Activated gamma-delta T cell (primary cell): ENCODE measurements around the gene ZNF772.
A peak's percentile ranks its signal among the peaks of the same experiment; 100 is the strongest.
"Not testable (repeated sequence)": the region's sequence is repeated elsewhere in the genome, so short reads cannot be mapped to it uniquely, and the experiment has no call there.

ENCODE experiments used
- DNase-seq: peaks from one replicate; lab custom pipeline; 2025; lab: John Stamatoyannopoulos, UW
- total RNA-seq, 2 donors: gene quantifications; one replicate each; lab custom pipeline; 2026; lab: John Stamatoyannopoulos, UW

ZNF772 gene
- total RNA-seq, result 15.1 to 15.4 reads per million in 2 donors

DNA sequence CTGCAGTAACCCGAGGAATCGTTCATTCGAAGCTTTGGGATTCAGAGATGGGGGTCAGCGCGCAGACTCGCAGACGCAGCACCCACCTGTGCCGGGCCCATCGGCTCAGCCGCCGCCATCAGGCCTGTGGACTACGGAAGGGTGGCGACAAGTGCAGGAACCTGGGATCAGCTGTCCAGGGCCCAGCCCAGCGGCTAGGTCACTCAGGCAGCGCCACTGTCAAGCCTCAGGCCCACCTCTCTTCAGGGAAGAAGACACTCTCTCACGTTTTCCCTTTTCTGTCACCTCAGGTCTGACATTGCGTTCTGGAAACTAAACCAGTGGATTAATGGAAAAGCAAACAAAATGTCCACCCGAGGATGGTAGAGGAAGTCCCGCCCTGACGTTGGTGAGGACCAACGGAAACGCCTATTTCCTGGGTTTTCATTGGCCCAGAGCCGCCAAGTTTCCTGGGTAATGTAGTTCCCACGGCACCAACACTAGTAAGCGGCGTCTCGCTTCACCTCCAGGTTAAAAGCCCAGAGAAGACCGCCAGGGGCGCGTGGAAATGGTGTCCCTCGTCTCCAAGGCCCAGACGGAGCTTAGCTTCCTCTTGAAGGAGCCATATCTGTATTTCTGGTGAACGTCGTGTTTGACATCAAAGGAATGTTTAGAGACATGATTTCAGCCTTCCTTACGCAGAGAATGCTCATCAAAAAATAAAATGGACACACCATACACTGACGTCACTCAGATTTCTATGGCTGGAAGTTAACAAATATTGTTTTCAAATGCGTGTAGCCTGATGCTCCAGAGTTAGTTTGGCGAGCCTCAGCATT is at the start of gene ZNF772:
ZNF772 (minus strand) TSS at position 376 of the 818 bp plus-strand sequence; CDS start at position 119, 257 bp downstream.
- DNase-seq, result peak; percentile 11

DNA sequence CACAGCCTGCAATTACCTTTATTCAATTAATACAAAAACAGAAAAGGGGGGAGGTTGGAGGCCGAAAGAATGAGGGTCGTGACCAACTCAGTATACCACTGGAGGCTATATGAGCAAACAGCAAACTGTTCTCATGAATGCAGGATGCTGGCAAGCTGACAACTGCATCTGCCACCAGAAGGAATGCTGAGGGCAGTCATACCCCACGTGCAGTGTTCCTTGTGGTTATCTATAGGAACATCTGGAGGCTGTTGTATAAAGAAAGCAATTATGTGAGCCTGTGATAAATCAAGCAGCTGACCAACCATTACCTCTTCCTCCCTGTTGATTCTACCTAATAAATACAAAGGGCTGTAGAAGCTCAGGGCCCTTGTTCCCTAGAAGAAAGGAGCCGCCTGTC is 40.7 kb upstream of the ZNF772 start:
- DNase-seq, result not testable (repeated sequence)

DNA sequence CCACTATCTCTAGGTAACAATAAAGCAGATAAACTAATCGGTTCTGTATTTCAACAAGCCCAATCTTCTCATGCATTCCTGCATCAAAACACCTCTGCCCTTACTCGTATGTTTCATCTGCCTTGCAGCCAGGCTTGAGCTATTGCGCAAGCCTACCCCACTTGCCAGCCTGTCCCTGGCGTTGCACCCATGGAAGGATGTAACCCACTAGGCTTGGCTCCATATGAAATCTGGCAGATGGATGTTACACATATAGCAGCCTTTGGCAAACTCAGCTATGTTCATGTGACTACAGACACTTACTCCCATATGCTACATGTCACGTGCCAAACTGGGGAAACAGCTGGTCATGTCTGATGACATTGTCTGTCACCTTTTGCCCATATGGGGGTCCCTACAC is 37.9 kb upstream of the ZNF772 start:
- DNase-seq, result no peak

DNA sequence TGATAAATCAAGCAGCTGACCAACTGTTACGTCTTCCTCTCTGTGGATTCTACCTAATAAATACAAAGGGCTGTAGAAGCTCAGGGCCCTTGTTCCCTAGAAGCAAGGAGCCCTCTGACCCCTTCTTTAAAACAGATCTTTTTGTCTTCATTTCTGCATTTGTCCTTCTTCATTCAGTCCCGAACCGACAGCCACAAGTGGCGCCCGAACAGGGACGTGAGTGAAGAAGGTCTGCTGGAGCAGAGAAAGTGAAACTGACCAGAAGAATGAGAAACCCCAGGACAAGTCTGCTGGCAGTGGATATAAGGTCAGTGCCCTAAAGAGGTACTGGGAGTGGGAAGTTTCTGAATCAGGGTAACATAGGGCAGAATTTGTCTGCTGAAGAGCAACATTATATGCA is 35.5 kb upstream of the ZNF772 start:
- DNase-seq, result no peak

DNA sequence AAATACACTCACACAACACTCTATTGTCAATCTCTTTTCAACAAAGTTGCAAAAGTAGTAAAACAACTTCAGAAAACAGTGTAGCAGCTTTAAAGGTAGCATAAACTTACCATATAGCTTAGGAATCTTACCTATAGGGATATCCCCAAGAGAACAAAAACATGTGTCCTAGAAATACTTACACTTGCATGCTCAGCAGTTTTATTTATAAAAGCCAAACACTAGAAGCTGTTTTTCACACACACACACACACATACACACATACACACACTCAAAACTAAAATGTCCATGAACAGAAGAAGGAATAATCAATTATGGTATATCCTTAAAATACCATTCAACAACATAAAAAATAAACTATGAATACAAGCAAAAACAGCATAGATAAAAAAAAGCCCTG is 34.1 kb upstream of the ZNF772 start:
- no peak for DNase-seq

DNA sequence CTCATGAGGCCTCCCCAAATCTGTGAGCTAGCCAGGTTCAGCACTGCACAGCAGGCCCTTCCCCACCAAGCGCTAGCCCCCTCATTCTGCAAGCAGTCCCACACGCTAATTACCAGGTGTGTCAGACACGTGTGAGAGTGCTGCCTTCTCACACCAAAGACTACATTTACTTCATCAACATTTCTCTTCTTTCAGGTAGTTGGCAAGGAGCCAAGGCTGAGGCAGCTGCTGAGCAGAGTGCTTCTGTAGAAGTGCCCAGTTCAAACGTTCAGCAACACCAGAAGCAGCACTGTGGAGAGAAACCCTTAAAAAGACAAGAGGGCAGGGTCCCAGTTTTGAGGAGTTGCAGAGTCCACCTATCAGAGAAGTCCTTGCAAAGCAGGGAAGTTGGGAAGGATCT is 28.8 kb upstream of the ZNF772 start:
- DNase-seq, result no peak

DNA sequence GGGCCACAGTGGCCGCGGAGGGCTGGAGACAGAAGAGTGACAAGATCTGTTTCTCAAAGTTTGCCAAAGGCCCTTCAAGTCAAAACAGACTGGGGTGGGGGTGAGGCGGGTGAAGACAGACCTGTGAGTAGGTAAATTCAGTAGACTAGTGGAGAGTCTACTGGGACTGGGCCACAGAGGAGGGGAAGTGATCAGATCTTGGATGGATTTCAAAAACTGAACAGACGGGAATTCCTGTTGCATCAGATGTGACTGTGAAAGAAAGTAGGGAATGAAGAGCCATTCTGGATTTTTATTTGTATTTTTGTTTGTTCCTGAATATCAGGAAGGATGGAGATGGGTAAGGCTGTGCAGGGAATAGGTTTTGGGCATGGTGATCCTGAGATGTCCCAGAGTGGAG is 23.0 kb upstream of the ZNF772 start:
- not testable (repeated sequence) for DNase-seq

DNA sequence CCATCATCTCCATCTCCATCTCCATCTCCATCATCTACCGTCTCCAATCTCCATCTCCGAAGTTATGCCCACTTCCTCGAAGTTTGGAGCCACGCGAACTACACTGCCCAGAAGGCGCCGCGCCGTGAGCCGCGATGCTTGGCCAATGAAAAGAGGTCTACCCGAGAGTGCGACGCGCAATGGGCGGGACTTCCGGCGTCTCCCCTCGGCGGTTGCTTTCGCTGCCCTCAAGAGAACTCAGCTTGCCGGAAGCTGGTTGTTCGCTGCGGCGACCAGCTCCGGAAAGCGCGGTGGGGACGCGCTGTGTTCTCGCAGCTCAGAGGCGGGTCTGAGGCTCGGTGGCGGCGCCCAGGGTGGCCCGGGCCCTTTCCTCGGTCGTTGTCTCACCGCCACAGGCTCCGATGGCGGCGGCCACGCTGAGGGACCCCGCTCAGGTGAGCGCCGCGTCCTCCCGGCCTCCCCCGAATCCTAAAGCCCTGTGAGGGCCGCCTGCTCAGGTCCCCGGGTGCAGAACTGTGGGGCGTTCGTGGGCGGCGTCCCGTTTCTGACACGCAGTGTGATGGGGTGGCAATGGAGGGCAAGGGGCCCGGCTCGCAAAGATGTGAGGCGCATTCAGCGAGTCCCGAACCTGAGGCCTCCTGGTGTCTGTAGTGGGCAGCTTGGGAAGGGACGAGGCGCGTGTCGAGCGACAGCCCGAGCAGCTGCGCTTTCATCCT is 22.5 kb upstream of the ZNF772 start, which contains the start of gene ZNF773:
ZNF773 (plus strand) TSS at position 259 of the 716 bp plus-strand sequence; CDS start at position 402, 143 bp downstream.
- DNase-seq, result peak; percentile 88

DNA sequence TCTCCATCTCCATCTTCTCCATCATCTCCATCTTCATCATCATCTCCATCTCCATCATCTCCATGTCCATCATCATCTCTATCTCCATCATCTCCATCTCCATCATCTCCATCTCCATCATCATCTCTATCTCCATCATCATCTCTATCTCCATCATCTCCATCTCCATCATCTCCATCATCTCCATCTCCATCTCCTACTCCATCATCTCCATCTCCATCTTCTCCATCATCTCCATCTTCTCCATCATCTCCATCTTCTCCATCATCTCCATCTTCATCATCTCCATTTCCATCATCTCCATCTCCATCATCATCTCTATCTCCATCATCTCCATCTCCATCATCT is 21.9 kb upstream of the ZNF772 start:
- DNase-seq, result not testable (repeated sequence)

DNA sequence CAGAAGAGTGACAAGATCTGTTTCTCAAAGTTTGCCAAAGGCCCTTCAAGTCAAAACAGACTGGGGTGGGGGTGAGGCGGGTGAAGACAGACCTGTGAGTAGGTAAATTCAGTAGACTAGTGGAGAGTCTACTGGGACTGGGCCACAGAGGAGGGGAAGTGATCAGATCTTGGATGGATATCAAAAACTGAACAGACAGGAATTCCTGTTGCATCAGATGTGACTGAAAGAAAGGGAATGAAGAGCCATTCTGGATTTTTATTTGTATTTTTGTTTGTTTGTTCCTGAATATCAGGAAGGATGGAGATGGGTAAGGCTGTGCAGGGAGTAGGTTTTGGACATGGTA is 10.9 kb upstream of the ZNF772 start:
- not testable (repeated sequence) for DNase-seq

DNA sequence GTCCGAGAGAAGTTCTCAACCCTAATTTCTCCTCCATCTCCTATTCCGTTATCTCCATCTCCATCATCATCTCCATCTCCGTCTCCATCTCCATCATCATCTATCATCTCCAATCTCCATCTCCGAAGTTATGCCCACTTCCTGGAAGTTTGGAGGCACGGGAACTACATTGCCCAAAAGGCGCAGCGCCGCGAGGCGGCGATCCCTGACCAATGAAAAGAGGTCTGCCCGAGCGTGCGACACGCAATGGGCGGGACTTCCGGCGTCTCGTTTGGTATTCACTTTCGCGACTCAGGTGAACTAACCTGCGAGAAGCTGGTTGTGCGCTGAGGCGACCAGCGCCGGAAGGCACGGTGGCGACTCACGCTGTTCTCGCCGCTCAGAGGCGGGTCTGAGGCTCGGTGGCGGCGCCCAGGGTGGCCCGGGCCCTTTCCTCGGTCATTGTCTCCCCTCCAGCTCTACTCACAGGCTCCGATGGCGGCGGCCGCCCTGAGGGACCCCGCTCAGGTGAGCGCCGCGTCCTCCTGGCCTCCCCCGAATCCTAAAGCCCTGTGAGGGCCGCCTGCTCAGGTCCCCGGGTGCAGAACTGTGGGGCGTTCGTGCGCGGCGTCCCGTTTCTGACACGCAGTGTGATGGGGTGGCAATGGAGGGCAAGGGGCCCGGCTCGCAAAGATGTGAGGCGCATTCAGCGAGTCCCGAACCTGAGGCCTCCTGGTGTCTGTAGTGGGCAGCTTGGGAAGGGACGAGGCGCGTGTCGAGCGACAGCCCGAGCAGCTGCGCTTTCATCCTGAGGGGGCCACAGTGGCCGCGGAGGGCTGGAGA is 10.3 kb upstream of the ZNF772 start, which contains the start of gene ZNF419:
ZNF419 (plus strand) TSS at position 274 of the 822 bp plus-strand sequence; CDS start at position 475, 201 bp downstream.
- peak; percentile 68 for DNase-seq

DNA sequence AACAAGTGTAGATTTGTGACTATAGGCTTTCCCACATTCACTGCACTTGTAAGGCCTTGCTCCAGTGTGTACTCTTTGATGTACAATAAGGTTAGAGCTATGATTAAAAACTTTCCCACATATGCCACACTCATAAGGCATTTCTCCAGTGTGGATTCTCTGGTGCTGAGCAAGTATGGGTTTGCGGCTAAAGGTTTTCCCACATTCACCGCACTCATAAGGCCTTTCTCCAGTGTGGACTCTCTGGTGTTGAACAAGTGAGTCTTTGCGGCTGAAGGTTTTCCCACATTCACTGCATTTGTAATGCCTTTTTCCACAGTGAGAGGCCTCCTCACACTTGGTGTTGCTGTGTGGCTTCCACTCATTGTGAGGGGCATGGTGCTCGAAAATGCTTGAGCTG is 3.7 kb downstream of the ZNF772 start:
- no peak for DNase-seq

DNA sequence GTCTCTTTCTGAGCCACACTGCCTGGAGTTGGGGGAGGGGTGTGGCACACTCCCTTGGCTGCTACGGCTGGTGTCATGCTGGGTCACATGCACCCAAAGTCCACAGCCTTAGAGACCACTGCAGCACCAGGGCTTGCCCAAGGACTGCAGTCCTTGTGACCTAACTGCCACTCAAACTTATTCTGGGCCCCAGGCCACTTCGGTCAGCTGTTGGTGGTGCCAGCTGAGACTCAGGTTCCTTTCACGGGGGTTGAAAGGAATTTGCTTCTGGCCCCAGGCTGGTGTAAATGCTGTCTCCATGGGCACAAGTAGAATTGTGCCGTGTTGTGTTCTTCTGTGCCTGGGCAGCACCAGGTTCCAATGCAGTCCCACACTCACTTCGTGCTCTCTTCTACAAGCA is 10.9 kb downstream of the ZNF772 start:
- DNase-seq, result no peak

DNA sequence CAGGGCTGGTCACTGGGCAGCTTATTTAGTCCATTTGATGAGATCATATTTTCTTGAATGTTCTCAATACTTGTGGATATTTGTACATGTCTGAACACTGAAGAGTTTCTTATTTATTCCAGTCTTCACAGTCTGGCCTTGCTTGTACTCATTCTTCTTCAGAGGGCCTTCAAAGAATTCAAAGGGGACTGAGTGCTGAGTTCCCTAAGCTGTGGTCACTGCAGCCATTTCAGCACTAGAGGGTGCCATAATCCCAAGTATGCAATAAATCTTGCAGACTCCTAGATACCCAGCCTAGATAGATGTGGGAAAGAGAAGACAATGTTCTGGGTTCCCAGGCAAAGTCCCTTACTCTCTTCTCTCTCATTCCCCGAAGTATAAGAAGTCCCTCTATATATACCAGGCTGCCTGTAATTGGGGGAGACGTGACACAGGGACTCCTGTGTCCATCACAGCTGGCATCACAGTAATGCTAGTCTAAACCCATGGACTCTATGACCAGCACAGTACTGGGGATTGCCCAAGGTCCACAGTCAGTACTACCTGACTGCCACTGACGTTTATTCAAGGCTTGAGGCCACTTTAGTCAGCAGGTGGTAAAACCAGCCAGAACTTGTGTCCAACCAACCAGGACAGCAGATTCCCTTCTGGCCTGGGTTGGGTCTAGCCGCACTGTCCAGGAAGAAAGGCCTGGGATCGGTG is 11.5 kb downstream of the ZNF772 start:
- no peak for DNase-seq

DNA sequence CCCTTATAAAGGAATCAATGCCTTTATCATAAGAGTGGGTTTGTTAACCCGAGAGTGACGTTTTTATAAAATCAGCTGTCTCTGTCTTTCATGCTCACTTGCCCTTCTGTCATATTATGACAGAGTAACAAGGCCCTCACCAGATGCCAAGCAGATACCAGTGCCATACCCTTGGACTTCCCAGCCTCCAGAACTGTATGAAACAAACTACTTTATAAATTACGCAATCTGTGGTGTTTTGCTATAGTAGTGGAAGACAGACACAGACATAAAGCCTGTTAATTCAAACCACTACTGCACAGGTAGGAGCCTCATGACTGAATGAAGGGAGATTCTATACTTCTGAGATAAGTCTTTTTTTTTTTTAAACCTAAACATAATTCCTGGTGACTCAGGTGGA is 25.1 kb downstream of the ZNF772 start:
- DNase-seq, result no peak

DNA sequence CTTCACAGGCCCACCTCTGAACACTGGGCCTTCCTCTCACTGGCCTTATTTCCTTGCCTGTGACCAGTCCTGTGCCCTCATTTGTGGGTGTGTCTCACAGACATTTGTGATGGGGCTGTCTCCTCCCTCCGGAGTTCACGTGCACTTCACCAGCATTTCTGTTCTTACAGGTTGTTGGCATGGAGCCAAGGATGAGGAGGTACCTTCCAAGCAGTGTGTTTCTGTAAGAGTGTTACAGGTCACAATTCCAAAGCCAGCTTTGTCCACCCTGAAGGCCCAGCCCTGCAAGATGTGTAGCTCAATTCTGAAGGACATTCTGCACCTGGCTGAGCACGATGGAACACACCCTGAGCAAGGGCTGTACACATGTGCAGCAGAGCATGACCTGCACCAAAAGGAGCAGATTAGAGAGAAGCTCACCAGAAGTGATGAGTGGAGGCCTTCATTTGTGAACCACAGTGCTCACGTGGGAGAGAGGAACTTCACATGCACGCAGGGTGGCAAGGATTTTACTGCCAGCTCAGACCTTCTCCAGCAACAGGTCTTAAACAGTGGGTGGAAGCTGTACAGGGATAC is 34.2 kb downstream of the ZNF772 start:
- no peak for DNase-seq

DNA sequence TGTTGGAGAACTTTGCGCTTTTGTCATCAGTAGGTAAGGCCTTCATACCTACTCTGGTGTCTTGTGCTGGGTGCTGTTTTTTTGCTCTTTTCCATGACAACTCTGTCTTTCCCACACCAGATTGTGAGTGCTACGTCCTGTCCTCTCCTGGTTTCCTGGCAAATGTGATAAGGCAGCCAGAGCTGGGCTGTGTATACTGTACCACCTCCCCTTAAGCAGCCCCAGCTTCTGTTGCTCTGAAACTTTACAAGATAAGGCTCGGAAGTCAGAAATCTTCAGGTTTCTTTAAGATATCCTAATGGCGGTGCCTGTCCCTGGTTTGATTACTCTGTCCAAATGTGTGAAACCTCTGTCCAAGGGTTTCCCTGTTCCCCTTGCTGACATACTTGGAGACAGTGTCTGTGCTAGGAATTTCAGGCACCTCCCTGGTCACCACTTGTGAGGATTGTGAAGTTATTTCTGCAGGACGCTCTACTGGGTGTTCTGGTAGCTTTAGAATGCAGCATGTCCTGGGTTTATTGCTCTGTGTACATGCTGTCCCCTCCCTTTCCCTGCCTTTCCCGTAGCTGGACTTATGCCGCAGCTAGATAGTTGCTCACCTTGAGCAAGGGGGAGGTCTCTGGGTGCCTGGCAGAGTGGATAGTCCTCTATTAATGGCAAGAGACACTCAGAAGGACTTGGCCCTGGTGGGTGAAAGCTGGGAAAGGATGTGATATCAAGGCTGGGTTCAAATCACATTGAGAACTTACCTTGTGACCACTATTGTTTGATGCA is 35.2 kb downstream of the ZNF772 start:
- DNase-seq, result no peak

DNA sequence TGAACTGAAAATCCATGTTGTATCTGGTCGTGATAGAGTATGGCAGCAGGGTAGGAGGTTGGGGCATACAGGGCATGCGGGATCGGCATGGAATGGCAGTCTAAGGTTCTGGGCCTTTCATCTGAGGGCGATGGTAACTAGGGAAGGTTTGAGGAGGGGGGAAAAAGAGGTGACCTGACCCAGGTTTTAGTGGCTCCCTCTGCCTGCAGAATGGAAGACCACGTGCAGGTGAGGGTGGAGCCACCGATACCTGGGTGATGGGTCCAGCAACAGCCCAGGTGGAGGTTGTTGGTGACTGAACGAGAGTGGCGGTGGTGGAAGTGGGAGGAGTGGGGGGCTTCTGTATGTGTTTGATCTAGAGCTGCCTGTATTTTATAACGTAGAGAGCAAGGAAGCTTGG is 38.4 kb downstream of the ZNF772 start:
- DNase-seq, result no peak

DNA sequence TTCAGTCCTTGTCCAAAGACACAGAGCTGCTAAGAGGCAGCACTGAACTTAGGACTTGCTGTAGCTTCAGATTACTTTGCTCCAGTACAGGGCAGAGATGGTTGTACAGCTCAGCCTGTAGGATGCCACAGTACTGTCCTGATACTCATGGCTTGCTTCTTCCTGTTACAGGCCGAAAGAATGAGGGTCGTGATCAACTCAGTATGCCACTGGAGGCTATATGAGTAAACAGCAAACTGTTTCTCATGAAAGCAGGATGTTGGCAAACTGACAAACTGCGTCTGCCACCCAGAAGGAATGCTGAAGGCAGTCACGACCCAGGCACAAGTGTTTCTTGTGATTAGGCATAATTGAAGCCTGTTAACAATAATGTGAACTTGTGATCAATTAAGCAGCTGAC is 39.4 kb downstream of the ZNF772 start:
- no peak for DNase-seq

DNA sequence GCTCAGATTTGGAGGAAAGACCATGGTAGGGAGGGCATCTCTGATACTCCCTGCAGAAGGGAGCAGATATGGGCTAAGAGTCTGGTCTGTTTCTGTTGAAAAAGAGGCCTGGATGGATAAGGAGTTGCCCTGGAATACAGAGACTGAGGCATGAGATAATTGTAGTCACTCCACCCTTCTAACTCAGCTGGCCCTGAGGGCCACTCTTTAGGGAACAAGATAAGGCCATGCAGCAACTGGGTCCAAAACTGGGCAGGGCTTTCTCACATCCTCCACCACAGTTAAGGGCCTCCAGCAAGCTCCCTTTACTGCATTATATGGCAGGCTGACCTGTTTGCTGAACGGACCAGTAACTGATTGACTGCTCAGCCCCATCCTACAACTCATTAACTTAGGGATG is 40.9 kb downstream of the ZNF772 start:
- DNase-seq, result no peak
